Measurements from ENCODE around the gene IER5L.

GRCh38 chr9:129201866-129202265 is 23.8 kb upstream of the IER5L start:
- TF ChIP-seq CTCF (conservative IDR thresholded peaks at IDR 0.05) (no peak), ZFX (IDR thresholded peaks at IDR 0.05) (no peak)

All from C4-2B (cell line).